Measurements from ENCODE around the gene SPDEF.

GRCh38 chr6:34570066-34570833 is 14.1 kb upstream of the SPDEF start:
- TF ChIP-seq EZH2 (IDR thresholded peaks at IDR 0.05; ENCODE audit: low read depth, unreplicated experiment): no peak
- no peak for TF ChIP-seq CTCF (conservative IDR thresholded peaks at IDR 0.05; ENCODE audit: low read depth in 2 of 2)
- TF ChIP-seq EZH2phosphoT487 (IDR thresholded peaks at IDR 0.05; ENCODE audit: unreplicated experiment): no peak
- TF ChIP-seq JUNB (IDR thresholded peaks at IDR 0.05; ENCODE audit: unreplicated experiment): no peak
- no peak for TF ChIP-seq ZNF331 (CRISPR knock-in tag; IDR thresholded peaks at IDR 0.05; ENCODE audit: low read depth)
- no peak for TF ChIP-seq REST (IDR thresholded peaks at IDR 0.05; ENCODE audit: unreplicated experiment)
- TF ChIP-seq NANOG (IDR thresholded peaks at IDR 0.05; ENCODE audit: borderline replicate concordance): no peak
- TF ChIP-seq CREB1 (CRISPR knock-in tag; IDR thresholded peaks at IDR 0.05; ENCODE audit: low read depth): no peak
- TF ChIP-seq POLR2AphosphoS5 (IDR thresholded peaks at IDR 0.05; ENCODE audit: low read depth): no peak
- TF ChIP-seq STAT1 (IDR thresholded peaks at IDR 0.05; ENCODE audit: unreplicated experiment): no peak
- TF ChIP-seq ETS1 (IDR thresholded peaks at IDR 0.05): no peak
- no peak for TF ChIP-seq ZNF114 (CRISPR knock-in tag; IDR thresholded peaks at IDR 0.05)
- TF ChIP-seq ZNF462 (CRISPR knock-in tag; IDR thresholded peaks at IDR 0.05): no peak
